ENCODE measurements around the gene IRF3. TPM values are rescaled to one million over a fixed set of nuclear protein-coding genes. Genes with fewer than 3 reads are reported as not detected.

The IRF3 gene
- total and polyA plus RNA-seq, 2 of the 4 experiments (the other 2 are of a cell fraction): 39.6 to 65.2 TPM

GRCh38 chr19:49645995-49646394, 19.7 kb downstream of the IRF3 start:
- WGBS, 2 experiments (ENCODE audit: extremely low coverage in 2 of 2, insufficient read length in 1 of 2): 100% methylated on average over 2 of the region's 13 CpGs; no CpG with 5 or more reads in 1 of the 2 experiments
- BruUV-seq (replicated peaks): no TSS peak
- H3K23ac ChIP-seq (ENCODE audit: low read depth, low read length): no peak overlapping the region
- no peak overlapping the region for H2AK9ac ChIP-seq (replicated peaks; ENCODE audit: low read depth, low read length, poor library complexity)
- H3K9me3 ChIP-seq (ENCODE audit: control insufficient read depth, insufficient read depth, low read length): no peaks in the 10 kb centered on the region
- intact Hi-C loops (cut with micrococcal nuclease) (no loop called here), dilution Hi-C loops (cut with HindIII; ENCODE audit: low sequenced_read_pairs, unreplicated experiment) (no loop called here), in situ Hi-C loops (cut with MboI; ENCODE audit: low sequenced_read_pairs) (no loop called here)
- H3K4me2 ChIP-seq (ENCODE audit: low read depth, low read length): no peak overlapping the region
- no peak overlapping the region for H3K27ac ChIP-seq (ENCODE audit: insufficient read depth, low read length)
- no peak overlapping the region for H3K14ac ChIP-seq (replicated peaks; ENCODE audit: low read depth, low read length)
- no peak overlapping the region for H2BK5ac ChIP-seq (ENCODE audit: low read depth, low read length, poor library complexity, severe bottlenecking)
- peaks cover 47% of the 10 kb centered on the region for H4K20me1 ChIP-seq (ENCODE audit: insufficient read depth, low read length)
- ChIA-PET POLR2A (ENCODE audit: unreplicated experiment) (no interaction called here), CTCF (no interaction called here)
- H3K4ac ChIP-seq (ENCODE audit: low read depth, low read length): no peak overlapping the region
- H3K36me3 ChIP-seq (ENCODE audit: control insufficient read depth, insufficient read depth, low read length): peaks cover 36% of the 10 kb centered on the region
- H4K91ac ChIP-seq (ENCODE audit: insufficient read depth, low read depth, low read length): no peak overlapping the region
- no peak for ATAC-seq (ENCODE audit: low read depth)
- no peak overlapping the region for H2BK15ac ChIP-seq (ENCODE audit: low read depth, low read length)
- H3K56ac ChIP-seq (ENCODE audit: extremely low read depth, insufficient read depth, low read length): no peak overlapping the region
- no peak overlapping the region for H3K18ac ChIP-seq (ENCODE audit: low read depth, low read length)
- H2BK120ac ChIP-seq (ENCODE audit: low read depth, low read length): no peak overlapping the region
- H3K27me3 ChIP-seq (ENCODE audit: control insufficient read depth, insufficient read depth, low read length): no peaks in the 10 kb centered on the region
- H2AK5ac ChIP-seq (ENCODE audit: low read depth, low read length): no peak overlapping the region
- no peak overlapping the region for H2BK20ac ChIP-seq (ENCODE audit: low read depth, low read length)
- no peak overlapping the region for H2AFZ ChIP-seq (replicated peaks; ENCODE audit: low read length, poor library complexity)
- no peak overlapping the region for H3K9ac ChIP-seq (ENCODE audit: low read depth, low read length)
- 0 out of 2 replicates have a peak, but pooled peaks cover 8% of the 10 kb centered on the region for H3K9me1 ChIP-seq (ENCODE audit: insufficient read depth, low read length)
- peaks cover 3% of the 10 kb centered on the region for H3K4me1 ChIP-seq (ENCODE audit: control insufficient read depth, insufficient read depth, low read length)
- TF ChIP-seq MXI1 (IDR thresholded peaks at IDR 0.05; ENCODE audit: borderline replicate concordance, low read depth, low read length): no peak
- no peak for TF ChIP-seq RCOR1 (IDR thresholded peaks at IDR 0.05; ENCODE audit: insufficient replicate concordance, low read length)
- no peak for TF ChIP-seq CTCF (conservative IDR thresholded peaks at IDR 0.05; ENCODE audit: low read depth, low read length)
- TF ChIP-seq SMC3 (IDR thresholded peaks at IDR 0.05; ENCODE audit: low read depth, low read length): no peak
- TF ChIP-seq RFX5 (IDR thresholded peaks at IDR 0.05; ENCODE audit: low read depth, low read length): no peak
- TF ChIP-seq MAZ (IDR thresholded peaks at IDR 0.05; ENCODE audit: borderline replicate concordance, low read depth, low read length): no peak
- TF ChIP-seq FOS (IDR thresholded peaks at IDR 0.05; ENCODE audit: low read depth, low read length): no peak
- TF ChIP-seq CHD1 (IDR thresholded peaks at IDR 0.05; ENCODE audit: low read depth, low read length): no peak
- no peak for TF ChIP-seq POLR2A (IDR thresholded peaks at IDR 0.05; ENCODE audit: low read depth, low read length)
- no peak for TF ChIP-seq CEBPB (IDR thresholded peaks at IDR 0.05; ENCODE audit: low read depth, low read length)
- TF ChIP-seq, protein P1, sequence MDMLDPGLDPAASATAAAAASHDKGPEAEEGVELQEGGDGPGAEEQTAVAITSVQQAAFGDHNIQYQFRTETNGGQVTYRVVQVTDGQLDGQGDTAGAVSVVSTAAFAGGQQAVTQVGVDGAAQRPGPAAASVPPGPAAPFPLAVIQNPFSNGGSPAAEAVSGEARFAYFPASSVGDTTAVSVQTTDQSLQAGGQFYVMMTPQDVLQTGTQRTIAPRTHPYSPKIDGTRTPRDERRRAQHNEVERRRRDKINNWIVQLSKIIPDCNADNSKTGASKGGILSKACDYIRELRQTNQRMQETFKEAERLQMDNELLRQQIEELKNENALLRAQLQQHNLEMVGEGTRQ (IDR thresholded peaks at IDR 0.05; ENCODE audit: low read depth, low read length): no peak
- TF ChIP-seq BHLHE40 (IDR thresholded peaks at IDR 0.05; ENCODE audit: low read depth, low read length): no peak
- no peak overlapping the region for H4K5ac ChIP-seq (ENCODE audit: low read depth, low read length)
- DNase-seq: no peak
- peaks cover 49 to 76% of the 10 kb centered on the region in 2 experiments for H3K79me1 ChIP-seq (ENCODE audit: low read depth in 1 of 2, low read length in 2 of 2)
- H4K8ac ChIP-seq (ENCODE audit: low read depth in 2 of 2, low read length in 2 of 2): no peak overlapping the region
- H3K4me3 ChIP-seq (ENCODE audit: insufficient read depth, low read depth, low read length): no peak overlapping the region

Measured in IMR-90 (cell line).